Smooth muscle cell of the brain vasculature (primary cell): ENCODE results near the gene TOP3B.

Source experiments
- DNase-seq: peaks from one replicate; pipeline ENCODE4 v3.0.0-alpha.2; 2012; ENCODE audit warnings: low read depth, low spot score

The TOP3B gene

GRCh38 chr22:21982338-21982965 is at the start of gene TOP3B:
TOP3B (minus strand) TSS chr22:21982787; CDS start chr22:21975709, 7,078 bp downstream.
- peak; percentile 33 for DNase-seq

- DNase-seq, result no peak
These were observed 48.8 kb upstream of the TOP3B start for GRCh38 chr22:22031183-22031945.

GRCh38 chr22:22030493-22031182 is 48.1 kb upstream of the TOP3B start:
- no peak for DNase-seq

DNA sequence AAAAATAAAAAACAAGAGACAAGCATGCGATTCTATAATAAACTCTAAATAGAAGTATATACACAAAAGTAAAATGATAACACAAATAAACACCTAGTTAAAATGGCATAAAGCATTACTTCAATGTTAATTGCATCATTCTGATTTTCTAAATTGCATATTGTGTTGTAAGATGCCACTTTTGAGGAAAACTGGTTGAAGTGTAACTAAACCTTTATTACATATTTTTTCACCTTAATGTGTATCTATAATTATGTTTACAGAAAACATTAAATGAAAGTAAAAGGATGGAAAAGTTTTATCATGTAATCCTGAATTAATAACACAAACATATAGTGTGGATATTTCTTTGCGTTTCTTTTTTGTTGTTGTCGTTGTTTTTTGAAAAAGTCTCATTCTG is 45.4 kb upstream of the TOP3B start:
- no peak for DNase-seq

GRCh38 chr22:22026157-22026831 is 43.7 kb upstream of the TOP3B start:
- no peak for DNase-seq

GRCh38 chr22:22025320-22026156 is 43.0 kb upstream of the TOP3B start:
- no peak for DNase-seq

DNA sequence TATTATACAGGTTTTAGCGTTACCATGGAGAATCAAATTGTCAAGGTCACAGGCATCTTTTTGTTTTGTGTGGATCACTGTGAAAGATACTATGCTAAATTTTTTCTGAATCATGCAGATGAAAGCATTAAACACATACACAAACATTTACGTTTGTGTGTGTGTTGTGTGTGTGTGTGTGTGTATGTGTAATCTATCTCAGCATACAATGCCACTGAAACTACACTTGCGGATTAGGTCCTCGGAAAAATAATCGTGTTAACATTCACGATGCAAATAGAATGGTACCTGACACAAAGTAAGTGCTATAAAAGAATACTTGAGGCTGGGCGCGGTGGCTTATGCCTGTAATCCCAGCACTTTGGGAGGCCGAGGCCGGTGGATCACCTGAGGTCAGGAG is 41.9 kb upstream of the TOP3B start:
- DNase-seq, result no peak

- DNase-seq, result no peak
These were observed 41.1 kb upstream of the TOP3B start for GRCh38 chr22:22023581-22024137.

DNA sequence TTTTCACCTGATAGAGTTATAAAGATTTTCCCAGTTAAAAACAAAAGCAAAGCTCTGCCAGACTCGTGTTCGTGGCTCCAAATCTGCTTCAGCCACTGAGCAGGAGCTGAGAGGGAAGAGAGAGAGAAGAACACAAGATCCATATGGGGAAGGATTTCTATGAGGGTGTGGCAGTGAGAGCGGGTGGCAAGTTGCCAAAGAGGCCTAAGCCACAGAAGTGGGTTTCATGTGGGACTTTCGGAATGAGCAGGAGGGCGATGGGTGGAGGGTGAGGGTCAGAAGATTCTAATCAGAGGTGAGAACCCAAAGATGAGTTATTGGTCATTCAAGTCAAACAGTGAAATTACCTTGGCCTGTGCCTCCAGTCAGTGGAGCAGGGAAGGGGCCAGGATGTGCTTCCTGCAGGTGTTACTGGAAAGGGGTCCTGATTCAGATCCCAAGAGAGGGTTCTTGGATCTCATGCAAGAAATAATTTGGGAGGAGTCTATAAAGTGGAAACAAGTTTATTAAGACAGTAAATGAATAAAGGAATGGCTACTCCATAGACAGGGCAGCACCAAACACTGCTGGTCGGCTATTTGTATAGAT is 40.5 kb upstream of the TOP3B start:
- no peak for DNase-seq

GRCh38 chr22:22022255-22022840 is 39.8 kb upstream of the TOP3B start:
- no peak for DNase-seq

DNA sequence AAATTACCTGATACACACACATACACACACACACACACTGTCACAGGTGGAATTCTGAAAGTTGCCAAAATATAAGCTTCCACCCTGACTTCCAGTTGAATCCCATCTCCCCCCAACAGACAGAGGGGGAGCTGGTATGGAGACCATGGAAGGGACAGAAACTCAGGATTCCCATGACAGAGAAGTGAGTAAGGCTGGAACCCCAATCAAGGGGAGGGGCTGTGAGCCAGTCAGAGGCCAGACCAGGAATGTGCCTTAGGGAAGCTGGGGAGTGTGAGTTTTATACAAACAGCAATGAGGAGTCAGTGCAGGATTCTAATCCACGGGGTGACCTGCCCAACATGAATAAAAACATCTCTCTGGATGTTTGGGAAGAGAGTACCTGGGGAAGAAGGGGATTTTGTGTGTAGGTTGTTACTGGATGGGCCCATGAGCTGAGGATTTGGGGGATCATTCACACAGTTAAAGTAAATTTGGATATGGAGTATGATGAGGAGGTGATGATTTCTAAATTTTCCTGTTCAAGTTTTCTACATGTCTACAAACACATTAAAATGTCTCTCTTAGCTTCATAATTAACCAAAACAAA is 38.7 kb upstream of the TOP3B start:
- DNase-seq, result no peak

DNA sequence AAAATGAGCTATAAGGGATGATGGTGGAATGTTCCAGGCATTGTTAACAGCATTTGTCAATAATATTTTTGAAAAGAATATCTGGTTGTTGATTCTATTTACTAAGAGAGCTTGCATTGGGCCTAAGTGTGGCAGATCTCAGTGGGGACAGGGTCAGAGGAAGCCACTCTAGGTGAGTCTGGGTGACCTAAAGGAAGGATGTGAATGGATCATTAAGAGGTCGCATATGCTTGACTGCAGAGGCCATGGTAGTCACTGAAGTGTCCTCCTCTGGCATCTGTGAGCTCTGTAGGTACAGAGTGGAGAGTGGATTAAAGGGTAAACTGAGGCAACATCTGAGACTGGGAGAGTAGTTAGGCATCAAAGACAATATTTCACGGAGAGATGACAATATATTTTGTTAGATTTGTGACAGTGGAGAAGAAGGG is 37.9 kb upstream of the TOP3B start:
- no peak for DNase-seq

DNA sequence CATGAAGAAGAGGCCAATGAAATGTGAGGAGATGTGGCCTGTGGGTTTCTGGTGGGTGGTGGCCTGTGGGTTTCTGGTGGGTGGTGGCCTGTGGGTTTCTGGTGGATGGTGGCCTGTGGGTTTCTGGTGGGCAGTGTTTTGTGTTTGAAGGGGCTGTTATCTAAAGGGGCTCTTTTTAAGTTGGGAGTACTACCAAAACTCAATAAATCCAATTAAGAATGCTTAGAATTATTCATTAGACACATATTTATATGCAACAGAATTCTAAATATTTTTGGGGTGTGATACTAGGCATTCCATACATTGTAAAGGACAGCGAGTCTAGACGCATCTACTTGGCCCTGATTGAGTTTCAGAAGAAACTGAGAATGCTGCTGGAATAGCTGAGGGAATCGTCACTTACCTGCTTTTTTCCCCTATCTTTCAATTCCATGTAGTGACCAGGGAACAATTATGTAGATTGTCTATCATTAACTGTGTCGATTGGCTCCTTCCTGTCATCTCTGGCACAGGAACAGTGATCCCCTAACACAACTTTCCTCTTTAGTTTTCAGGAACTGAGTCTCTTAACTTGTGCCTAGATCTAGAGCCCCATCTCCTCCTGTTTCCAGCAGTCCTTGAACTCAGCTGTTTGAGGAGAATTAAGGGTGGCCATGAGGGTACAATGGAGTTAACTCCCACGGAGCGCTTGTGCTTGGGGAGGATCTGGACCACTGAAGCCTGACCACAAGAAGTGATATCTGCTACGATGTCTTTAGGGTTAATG is 37.3 kb upstream of the TOP3B start:
- DNase-seq, result no peak

- DNase-seq, result no peak
These were observed 36.5 kb upstream of the TOP3B start for GRCh38 chr22:22018825-22019658.

GRCh38 chr22:22015631-22016030 is 33.0 kb upstream of the TOP3B start:
- DNase-seq, result no peak

GRCh38 chr22:22014285-22014659 is 31.7 kb upstream of the TOP3B start:
- DNase-seq, result no peak

DNA sequence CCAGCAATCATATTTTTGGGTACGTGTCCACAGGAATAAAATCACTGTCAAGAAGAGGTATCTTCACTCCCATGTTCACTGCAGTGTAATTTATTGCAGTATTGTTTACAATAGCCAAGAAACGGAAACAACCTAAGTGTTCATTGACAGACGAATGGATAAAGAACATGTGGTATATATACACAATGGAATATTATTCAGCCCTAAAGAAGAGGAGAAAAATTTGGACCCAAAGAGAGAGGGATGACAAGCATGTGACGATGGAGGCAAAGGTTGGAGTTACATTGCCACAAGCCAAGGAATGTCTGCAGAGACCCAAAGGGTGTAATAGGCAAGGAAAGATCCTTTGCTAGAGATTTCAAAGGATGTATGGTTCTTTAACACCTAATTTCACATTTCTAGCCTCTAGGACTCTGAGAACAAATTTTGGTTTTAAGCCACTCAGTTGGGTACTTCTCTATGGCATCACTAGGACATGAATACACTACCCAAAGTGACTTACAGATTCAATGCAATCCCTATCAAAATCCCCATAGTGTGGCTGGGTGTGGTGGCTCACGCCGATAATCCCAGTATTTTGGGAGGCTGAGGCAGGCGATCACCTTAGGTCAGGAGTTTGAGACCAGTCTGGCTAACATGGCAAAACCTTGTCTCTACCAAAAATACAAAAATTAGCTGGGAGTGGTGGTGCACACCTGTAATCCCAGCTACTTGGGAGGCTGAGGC is 31.1 kb upstream of the TOP3B start:
- no peak for DNase-seq
